ENCODE measurements around the gene SARS1.
"Not testable (repeated sequence)": the region's sequence is repeated elsewhere in the genome, so short reads cannot be mapped to it uniquely, and the experiment has no call there.

SARS1 gene

DNA sequence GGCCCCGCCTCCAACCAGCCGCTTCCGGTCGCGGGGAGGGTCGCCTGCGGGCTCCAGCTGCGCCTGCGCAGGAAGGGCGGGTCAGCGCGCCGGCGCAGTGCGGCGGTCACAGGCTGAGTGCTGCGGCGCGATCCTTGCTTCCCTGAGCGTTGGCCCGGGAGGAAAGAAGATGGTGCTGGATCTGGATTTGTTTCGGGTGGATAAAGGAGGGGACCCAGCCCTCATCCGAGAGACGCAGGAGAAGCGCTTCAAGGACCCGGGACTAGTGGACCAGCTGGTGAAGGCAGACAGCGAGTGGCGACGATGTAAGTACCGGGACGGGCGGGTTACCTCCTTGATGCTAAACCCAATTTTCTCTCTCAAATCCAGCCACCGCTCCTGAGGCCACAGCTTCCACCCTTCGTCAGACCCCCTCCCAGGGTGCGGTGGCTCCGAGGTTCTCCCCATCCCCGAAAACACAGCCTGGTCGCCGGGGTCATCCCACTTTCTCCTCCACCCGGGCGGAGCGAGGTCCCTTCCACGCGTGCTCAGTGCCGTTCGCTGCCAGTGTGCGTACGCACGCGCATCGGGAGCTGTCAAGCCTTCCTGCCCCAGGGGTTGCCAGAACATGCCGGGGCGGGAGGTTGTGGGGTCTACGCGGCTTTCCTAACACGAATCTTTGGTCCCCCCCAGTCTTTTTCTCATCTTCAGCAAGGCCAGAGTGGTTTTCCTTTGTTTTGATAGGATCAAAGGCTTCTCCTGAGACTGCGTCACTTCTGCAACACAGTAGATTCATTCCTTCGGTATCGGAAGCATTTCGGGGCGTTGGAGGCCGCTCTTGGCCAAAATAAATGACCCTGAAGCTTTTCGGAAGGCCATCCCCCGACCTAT, at the start of gene SARS1:
TSS of gene SARS1 (plus strand) at position 95 of the 870 bp plus-strand sequence. CDS start at position 170, 75 bp downstream.
- peak; percentile 72 for DNase-seq (ENCODE audit: low read depth)

DNA sequence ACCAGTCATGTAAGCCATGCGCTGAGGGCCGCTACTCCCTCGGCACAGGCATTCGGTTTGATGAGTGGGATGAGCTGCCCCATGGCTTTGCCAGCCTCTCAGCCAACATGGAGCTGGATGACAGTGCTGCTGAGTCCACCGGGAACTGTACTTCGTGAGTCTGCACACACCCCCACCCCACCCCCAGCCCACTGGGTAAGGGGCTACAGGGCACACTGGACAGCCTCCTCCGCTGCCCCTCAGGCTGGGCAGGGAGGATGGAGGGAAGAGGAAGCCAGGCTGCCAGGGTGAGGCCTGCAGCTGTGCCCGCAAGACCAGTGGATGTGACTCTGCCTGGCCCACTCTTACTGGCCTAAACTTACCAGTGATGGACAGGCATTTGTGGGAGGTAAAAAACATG, 49.2 kb upstream of the SARS1 start:
- DNase-seq (ENCODE audit: low read depth): no peak

DNA sequence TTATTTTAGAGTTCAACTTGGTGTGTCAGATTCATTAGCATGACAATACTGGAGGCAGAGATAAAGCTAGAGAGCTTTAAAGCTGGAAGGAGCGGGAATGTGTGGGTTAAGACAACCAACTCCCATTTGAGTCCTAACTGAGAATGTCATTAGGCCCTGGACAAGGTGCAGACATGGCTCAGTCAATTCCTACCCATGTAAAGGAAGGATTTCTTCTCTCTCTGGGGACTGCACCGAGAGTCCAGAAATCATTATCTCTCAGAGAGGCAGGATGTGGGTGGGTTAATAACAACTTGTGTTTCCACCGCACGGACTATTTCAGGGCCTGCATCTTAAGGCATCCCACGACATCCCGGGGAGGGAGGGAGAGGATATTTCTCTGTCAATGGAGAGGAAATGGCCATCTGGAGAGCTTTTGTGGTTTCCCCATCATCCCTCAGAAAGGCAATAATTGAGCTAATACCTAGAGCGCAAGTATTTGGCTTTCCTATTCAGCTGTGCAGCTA, 46.7 kb upstream of the SARS1 start:
- no peak for DNase-seq (ENCODE audit: low read depth)

- DNase-seq (ENCODE audit: low read depth): no peak
Observed at GRCh38 chr1:109170035-109170764, 43.5 kb upstream of the SARS1 start.

GRCh38 chr1:109171646-109172045, 42.1 kb upstream of the SARS1 start:
- no peak for DNase-seq (ENCODE audit: low read depth)

- DNase-seq (ENCODE audit: low read depth): not testable (repeated sequence)
Observed at GRCh38 chr1:109176349-109176748, 37.4 kb upstream of the SARS1 start.

DNA sequence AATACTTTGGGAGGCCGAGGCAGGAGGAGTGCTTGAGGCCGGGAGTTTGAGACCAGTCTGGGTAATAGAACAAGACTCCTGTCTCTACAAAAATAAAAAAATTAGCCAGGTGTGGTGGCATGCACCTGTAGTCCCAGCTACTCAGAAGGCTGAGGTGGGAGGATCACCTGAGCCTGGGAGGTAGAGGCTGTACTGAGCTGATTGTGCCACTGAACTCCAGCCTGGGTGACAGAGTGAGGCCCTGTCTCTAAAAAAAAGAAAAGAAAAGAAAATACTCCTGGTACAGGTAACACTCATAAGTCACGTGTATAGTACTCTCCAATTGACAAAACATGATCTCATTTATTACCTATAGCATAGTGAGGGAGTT, 33.0 kb upstream of the SARS1 start:
- DNase-seq (ENCODE audit: low read depth): not testable (repeated sequence)

- DNase-seq (ENCODE audit: low read depth): no peak
Observed at GRCh38 chr1:109181085-109181806, 32.5 kb upstream of the SARS1 start.

DNA sequence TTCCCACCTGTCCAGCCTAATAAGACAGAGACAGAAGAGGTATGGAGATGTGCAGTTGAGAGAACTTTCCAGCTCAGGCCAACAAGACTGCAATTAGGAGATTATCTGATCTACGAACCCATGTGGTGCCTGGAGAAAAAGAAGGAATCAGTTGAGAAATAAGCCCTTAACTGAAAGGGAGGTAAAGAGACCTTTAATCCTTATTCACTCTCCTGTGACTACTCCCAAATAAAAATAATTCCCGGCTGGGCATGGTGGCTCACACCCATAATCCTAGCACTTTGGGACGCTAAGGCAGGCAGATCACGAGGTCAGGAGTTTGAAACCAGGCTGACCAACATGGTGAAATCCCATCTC, 31.9 kb upstream of the SARS1 start:
- DNase-seq (ENCODE audit: low read depth): no peak

- no peak for DNase-seq (ENCODE audit: low read depth)
Observed at GRCh38 chr1:109183058-109183738, 30.5 kb upstream of the SARS1 start.

DNA sequence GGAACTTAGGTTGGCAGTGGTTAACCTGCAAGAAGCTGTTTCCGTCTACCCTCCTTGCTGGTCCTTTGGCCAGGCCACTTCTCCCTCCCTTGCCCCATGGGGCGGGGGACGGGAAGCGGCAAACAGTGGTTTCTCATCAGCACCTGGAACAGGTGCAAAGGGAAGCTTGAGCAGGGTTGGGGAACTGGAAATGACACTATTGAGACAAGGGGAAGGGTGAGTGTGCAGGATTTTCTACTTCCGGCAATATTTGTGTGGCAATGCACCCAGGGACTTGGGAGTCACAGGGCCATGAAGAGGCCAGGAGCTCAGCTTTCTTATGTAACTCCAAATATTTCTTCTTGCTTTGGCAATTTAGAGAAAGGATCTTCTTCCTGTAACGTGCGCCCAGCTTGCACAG, 29.0 kb upstream of the SARS1 start:
- no peak for DNase-seq (ENCODE audit: low read depth)

GRCh38 chr1:109185357-109185756, 28.4 kb upstream of the SARS1 start:
- no peak for DNase-seq (ENCODE audit: low read depth)

GRCh38 chr1:109185990-109186732, 27.6 kb upstream of the SARS1 start:
- DNase-seq (ENCODE audit: low read depth): no peak

DNA sequence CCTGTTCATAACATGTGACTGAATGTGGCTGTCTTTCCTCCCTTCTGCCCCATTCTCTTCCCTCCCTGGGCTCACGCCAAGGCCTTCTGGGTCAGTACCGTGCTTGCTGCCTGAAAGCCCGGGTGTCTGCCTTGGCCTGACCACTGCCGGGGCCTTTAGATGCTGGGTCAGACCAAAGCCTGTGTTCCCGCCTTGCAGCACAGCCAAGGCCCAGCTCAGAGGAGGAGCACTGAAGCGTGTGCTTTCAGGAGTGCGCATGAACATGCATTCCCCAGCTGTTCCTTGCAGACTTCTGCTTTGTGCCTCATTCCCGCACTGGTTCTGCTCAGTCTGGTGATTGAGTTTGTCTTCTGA, 27.0 kb upstream of the SARS1 start:
- no peak for DNase-seq (ENCODE audit: low read depth)

GRCh38 chr1:109187127-109187526, 26.6 kb upstream of the SARS1 start:
- no peak for DNase-seq (ENCODE audit: low read depth)

- DNase-seq (ENCODE audit: low read depth): no peak
Observed at GRCh38 chr1:109188200-109188599, 25.5 kb upstream of the SARS1 start.

- DNase-seq (ENCODE audit: low read depth): no peak
Observed at GRCh38 chr1:109188781-109189180, 24.9 kb upstream of the SARS1 start.

- DNase-seq (ENCODE audit: low read depth): no peak
Observed at GRCh38 chr1:109190189-109190588, 23.5 kb upstream of the SARS1 start.

GRCh38 chr1:109191377-109191776, 22.3 kb upstream of the SARS1 start:
- DNase-seq (ENCODE audit: low read depth): no peak

GRCh38 chr1:109191891-109192290, 21.8 kb upstream of the SARS1 start:
- DNase-seq (ENCODE audit: low read depth): no peak

DNA sequence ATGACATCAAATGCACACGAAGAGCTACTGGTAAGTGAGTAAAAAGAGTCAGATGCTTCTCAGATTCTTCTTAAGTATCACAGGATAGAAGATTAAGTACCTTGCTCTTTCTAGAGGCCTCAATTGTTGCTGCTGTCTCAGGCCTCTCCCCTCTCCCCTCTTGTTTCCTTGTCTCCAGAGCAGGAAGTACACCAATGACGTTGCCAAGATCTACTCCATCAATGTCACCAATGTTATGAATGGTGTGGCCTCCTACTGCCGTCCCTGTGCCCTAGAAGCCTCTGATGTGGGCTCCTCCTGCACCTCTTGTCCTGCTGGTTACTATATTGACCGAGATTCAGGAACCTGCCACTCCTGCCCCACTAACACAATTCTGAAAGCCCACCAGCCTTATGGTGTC, 21.3 kb upstream of the SARS1 start:
- no peak for DNase-seq (ENCODE audit: low read depth)

All from HS-27A (cell line).